Cardiac muscle cell (in vitro differentiated cells and primary cell): Measurements from ENCODE around the gene CACNA1H. TPM values are rescaled to one million over a fixed set of nuclear protein-coding genes. Genes with fewer than 3 reads are reported as not detected.

Experiments
- DNase-seq, 2 donors: peaks; one replicate each; pipeline versions ENCODE4 v3.0.0 to v3.0.0-alpha.2; 2010 to 2017; ENCODE audit warnings: low read depth in 1 of 2, low spot score in 1 of 2
- H3K27ac ChIP-seq: fragments of 200-600 bp; sonication (generic); 2 replicates; pipeline ENCODE4 v1.5.1; 2016
- H3K27me3 ChIP-seq: fragments of 200-600 bp; sonication (generic); 2 replicates; pipeline ENCODE4 v1.6.0; 2016; ENCODE audit warnings: control low read depth
- H3K36me3 ChIP-seq: fragments of 200-600 bp; sonication (generic); 2 replicates; pipeline ENCODE4 v1.5.1; 2016; ENCODE audit warnings: control low read depth
- H3K4me1 ChIP-seq: fragments of 200-600 bp; sonication (generic); 2 replicates; pipeline ENCODE4 v1.8.1; 2017; ENCODE audit warnings: low read depth, mild to moderate bottlenecking, mixed run types
- H3K4me3 ChIP-seq: fragments of 200-600 bp; sonication (generic); 2 replicates; pipeline ENCODE4 v1.5.1; 2016; ENCODE audit warnings: mild to moderate bottlenecking
- H3K9me3 ChIP-seq: fragments of 200-600 bp; sonication (generic); 2 replicates; pipeline ENCODE4 v1.5.1; 2017; ENCODE audit warnings: low read depth, mild to moderate bottlenecking, control low read depth
- polyA plus RNA-seq: library from polyadenylated mRNA; unstranded; fragments of >200 nt; fragmentation: Nextera tagmentation; extraction: Ambion mirVana; gene quantifications from 2 replicates; pipeline ENCODE4 v1.2.1, GENCODE V29; 2016
- total RNA-seq: library from RNA; depleted of rRNA; stranded (reverse); fragments of >200 nt; gene quantifications from 2 replicates; pipeline ENCODE4 v1.2.3, GENCODE V29; 2016
- TF ChIP-seq, protein P1 (sequence below): IDR thresholded peaks from 2 replicates; pipeline ENCODE4 v1.5.1; 2012; ENCODE audit warnings: low read depth, mild to moderate bottlenecking, low read length

The CACNA1H gene
- total and polyA plus RNA-seq, 2 experiments from 2014 or later: 8.9 to 66.1 TPM

DNA sequence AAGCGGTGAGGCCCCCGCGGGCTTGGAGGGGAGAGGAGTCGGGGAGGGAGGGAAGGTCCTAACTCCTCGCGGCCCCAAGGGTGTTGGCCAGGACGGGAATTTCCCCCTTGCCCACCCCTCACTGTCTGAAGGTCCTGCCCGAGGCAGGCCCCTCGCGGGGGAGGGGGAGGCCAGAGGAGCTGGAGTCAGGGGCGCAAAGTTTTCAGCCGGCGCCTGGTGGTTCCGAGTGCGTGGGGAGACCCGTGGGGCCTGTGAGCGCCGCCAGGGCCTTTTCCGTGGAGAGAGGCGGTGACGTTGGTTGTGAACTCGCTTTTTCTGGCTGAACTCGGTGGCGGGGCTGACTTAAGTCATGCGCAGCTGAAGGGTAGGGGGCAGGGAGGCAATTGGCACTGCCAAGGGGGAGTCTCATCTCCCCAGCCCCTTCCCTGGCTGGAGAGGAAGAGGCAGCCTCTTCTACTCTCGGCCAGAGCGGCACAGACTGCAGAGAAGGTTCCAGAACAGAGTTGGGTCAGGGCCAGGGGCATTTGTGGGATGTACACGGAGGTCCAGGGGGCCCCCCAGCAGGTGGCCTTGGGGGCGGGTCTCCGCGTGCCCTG, 1.5 kb downstream of the CACNA1H start:
- H3K27me3 ChIP-seq: no peaks in the 10 kb centered on the region
- TF ChIP-seq, protein P1, sequence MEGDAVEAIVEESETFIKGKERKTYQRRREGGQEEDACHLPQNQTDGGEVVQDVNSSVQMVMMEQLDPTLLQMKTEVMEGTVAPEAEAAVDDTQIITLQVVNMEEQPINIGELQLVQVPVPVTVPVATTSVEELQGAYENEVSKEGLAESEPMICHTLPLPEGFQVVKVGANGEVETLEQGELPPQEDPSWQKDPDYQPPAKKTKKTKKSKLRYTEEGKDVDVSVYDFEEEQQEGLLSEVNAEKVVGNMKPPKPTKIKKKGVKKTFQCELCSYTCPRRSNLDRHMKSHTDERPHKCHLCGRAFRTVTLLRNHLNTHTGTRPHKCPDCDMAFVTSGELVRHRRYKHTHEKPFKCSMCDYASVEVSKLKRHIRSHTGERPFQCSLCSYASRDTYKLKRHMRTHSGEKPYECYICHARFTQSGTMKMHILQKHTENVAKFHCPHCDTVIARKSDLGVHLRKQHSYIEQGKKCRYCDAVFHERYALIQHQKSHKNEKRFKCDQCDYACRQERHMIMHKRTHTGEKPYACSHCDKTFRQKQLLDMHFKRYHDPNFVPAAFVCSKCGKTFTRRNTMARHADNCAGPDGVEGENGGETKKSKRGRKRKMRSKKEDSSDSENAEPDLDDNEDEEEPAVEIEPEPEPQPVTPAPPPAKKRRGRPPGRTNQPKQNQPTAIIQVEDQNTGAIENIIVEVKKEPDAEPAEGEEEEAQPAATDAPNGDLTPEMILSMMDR: no peak
- no peak for DNase-seq
- H3K4me1 ChIP-seq: peaks cover 13% of the 10 kb centered on the region
- H3K4me3 ChIP-seq: peak overlapping the region; percentile 60
- H3K36me3 ChIP-seq: no peaks in the 10 kb centered on the region
- no peaks in the 10 kb centered on the region for H3K9me3 ChIP-seq
- H3K27ac ChIP-seq: no peak overlapping the region

DNA sequence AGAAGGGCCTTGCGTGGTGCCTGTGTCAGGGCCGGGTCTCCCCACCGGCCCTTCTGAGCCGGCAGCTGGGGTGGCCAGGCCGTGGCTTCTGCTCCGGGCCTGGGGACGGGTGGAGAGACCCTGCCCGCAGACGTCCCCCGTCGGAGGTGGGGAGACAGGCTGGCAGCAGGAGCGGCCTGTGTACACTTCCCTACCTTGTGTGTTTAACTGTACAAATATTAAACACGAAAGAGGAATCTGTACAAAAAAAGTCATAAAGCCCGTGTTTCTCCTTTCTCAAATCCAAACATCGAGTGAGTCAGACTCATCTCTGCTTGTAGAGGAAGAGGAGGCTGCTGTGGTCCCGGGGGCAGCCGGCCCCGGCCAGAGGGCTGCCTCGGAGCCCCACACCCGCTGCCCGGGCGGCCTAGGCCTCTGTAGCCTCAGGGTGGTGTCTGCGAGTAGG, 2.0 kb downstream of the CACNA1H start:
- no peaks in the 10 kb centered on the region for H3K9me3 ChIP-seq
- H3K27ac ChIP-seq: no peak overlapping the region
- no peak overlapping the region for H3K4me3 ChIP-seq
- DNase-seq: no peak
- H3K4me1 ChIP-seq: peaks cover 18% of the 10 kb centered on the region
- TF ChIP-seq, protein P1: no peak
- H3K27me3 ChIP-seq: no peaks in the 10 kb centered on the region
- H3K36me3 ChIP-seq: no peaks in the 10 kb centered on the region

DNA sequence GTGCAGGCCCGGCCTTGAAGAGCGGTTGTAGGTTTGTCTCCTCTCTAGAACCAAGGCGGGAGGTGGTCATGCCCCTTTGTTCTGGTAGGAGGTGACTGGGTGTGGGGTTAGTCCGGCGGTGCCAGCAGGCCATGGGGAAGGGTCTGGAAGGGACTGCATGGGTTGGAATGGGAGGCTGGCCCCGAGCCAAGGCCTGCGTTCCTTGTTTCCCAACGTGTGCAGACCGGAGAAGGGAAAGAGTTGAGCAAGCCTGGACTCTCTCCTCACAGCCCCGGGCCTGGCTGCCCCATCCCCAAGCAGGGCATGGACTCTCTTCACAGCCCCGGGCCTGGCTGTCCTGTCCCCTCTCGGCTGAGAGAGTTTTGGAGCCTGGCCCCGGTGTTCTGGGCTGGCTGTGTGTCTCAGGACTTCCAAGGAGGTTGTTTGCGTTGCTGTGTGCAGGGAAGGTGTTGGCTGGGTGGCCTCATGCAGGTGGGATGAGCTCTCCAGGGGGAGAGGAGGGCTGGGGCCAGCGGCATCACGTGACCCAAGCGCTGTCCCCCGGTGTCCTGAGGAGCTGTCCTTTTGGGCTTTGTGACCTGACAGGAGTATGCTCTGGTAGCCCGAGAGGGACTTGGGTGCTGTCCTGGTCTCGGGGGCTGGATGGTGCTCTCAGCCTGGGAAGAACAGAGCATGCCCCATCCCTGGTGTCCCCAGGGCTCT, 2.6 kb downstream of the CACNA1H start:
- Histone ChIP-seq H3K9me3 (no peaks in the 10 kb centered on the region), H3K4me3 (no peak overlapping the region), H3K27me3 (no peaks in the 10 kb centered on the region), H3K4me1 (peaks cover 24% of the 10 kb centered on the region), H3K27ac (no peak overlapping the region), H3K36me3 (no peaks in the 10 kb centered on the region)
- DNase-seq: no peak
- TF ChIP-seq, protein P1: no peak

DNA sequence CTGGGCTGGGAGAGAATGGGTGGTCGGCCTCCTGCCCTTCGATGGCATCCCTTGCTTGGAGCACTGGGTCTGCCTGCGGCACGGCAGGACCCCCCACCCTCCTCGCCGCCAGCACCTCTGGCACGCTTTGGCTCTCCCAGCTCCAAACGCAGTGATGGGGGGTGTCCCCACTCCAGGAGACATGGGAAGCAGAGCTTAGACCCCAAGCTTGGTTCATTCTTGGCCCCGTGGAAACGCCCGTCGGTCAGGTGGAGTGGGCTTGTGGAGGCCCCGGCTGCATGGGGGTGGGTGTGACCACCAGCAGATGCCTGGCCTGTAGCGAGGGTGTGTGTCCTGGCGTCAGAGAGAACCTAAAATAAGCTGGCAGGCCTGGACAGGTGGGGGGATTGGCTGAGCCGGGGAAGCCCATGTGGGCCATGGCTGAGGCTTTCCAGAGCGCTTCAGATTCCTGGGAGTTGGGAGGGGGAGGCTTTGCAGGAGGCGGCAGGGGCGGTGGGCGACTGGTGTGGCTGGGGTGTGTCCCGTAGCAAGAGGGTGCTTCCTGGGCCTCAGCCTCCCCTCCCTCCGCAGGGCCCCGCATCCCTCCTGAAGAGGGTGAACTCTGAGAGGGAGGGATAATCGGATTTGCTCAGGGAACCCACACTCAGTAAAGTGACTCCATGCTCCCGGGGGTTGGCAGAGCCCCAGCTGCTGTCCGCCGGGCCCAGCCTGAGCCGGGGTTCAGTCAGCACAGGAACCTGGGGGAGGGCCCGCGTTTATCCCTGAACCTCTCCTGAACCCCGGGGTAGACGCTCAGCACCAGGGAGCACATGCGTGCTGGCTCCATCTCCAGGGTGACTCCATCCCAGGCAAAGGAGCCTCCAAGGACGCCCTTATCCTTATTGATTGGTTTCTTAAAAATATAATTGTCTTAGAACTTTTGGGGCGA, 3.4 kb downstream of the CACNA1H start:
- H3K9me3 ChIP-seq: no peaks in the 10 kb centered on the region
- H3K27me3 ChIP-seq: no peaks in the 10 kb centered on the region
- TF ChIP-seq, protein P1: no peak
- H3K27ac ChIP-seq: no peak overlapping the region
- no peak for DNase-seq
- H3K4me3 ChIP-seq: no peak overlapping the region
- H3K4me1 ChIP-seq: peaks cover 24% of the 10 kb centered on the region
- no peaks in the 10 kb centered on the region for H3K36me3 ChIP-seq

DNA sequence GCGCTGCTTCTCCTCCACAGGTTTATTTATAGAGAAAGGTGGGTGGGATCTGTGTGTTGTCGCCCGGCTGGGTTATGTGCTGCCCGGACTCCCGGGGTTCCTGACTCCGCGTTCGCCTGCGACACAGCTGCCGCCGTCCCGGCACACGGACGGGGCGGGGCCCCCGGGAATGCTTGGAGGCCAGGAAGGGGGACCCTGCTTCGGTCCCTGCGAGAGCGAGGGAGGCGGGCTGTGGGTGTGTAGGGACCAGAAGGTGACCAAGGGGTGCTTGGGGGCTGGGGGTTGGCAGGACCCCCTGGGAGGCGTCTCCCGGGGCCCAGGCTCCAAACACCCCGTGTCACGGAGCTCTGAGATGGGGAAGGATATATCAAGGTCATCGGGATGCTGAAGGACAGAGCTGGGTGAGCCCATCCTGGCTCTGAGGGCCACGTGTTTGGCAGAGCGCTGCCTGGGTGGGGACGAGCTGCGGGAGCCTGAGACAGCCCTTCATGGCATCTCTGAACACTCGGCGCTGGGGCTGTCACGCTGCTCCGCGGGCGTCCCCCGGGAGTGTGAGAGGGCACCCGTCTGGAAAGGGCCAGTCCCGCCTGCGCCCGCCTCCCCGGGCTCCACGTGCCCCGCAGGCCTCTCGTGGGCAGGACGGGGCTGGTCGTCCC, 4.2 kb downstream of the CACNA1H start:
- Histone ChIP-seq H3K27ac (no peak overlapping the region), H3K27me3 (no peaks in the 10 kb centered on the region), H3K9me3 (no peaks in the 10 kb centered on the region), H3K36me3 (no peaks in the 10 kb centered on the region), H3K4me1 (peaks cover 20% of the 10 kb centered on the region), H3K4me3 (no peak overlapping the region)
- no peak for DNase-seq
- TF ChIP-seq, protein P1: no peak
